Measurements from ENCODE around the gene ATP10A. TPM values are rescaled to one million over a fixed set of nuclear protein-coding genes. Genes with fewer than 3 reads are reported as not detected.

ATP10A gene
- polyA plus RNA-seq, 1 of the 3 experiments (the other 2 are of a cell fraction), result not detected

- POLR2A ChIA-PET, result no interaction called here
- Histone ChIP-seq H3K27me3 (ENCODE audit: insufficient read depth) (no peaks in the 10 kb centered on the region), H4K20me1 (ENCODE audit: insufficient read depth) (no peaks in the 10 kb centered on the region), H3K4me3 (ENCODE audit: low read depth in 2 of 2, low read length in 1 of 2) (no peak overlapping the region), H3K4me2 (no peak overlapping the region), H2AFZ (ENCODE audit: low read depth) (no peak overlapping the region), H3K9ac (no peak overlapping the region), H3K4me1 (ENCODE audit: control insufficient read depth in 1 of 2, insufficient read depth in 2 of 2, low read depth in 1 of 2, low read length in 1 of 2) (no peaks in the 10 kb centered on the region), H3K9me3 (no peaks in the 10 kb centered on the region), H3K27ac (ENCODE audit: low read depth in 2 of 2, low read length in 1 of 2) (no peak overlapping the region), H3K36me3 (replicated peaks in 1 of 2; ENCODE audit: control insufficient read depth in 1 of 2, insufficient read depth in 2 of 2, low read length in 1 of 2) (no peaks in the 10 kb centered on the region), H3K9me2 (no peaks in the 10 kb centered on the region), H3K79me2 (ENCODE audit: insufficient read depth) (no peaks in the 10 kb centered on the region), H3F3A (replicated peaks; ENCODE audit: insufficient read depth) (no peaks in the 10 kb centered on the region)
- CTCF ChIA-PET, result no interaction called here
- no peak for DNase-seq
- WGBS (ENCODE audit: low lambda C conversion rate), result 73% methylated on average over 5 of the region's 6 CpGs
- TF ChIP-seq NFIC (IDR thresholded peaks at IDR 0.05; ENCODE audit: borderline replicate concordance) (no peak), REST (IDR thresholded peaks at IDR 0.05; ENCODE audit: low read depth, low read length) (no peak), MEF2A (IDR thresholded peaks at IDR 0.05; ENCODE audit: borderline replicate concordance, low read depth) (no peak), FOSL2 (IDR thresholded peaks at IDR 0.05; ENCODE audit: borderline replicate concordance, low read depth) (no peak), SMC3 (IDR thresholded peaks at IDR 0.05; ENCODE audit: low read depth, low read length) (no peak), FOXJ3 (CRISPR knock-in tag; IDR thresholded peaks at IDR 0.05) (no peak)
Observed at GRCh38 chr15:25773248-25773647, 89.9 kb downstream of the ATP10A start.

GRCh38 chr15:25772500-25772899 is 90.6 kb downstream of the ATP10A start:
- no peak overlapping the region for H3K4me3 ChIP-seq (ENCODE audit: low read depth in 2 of 2, low read length in 1 of 2)
- no peaks in the 10 kb centered on the region for H3K4me1 ChIP-seq (ENCODE audit: control insufficient read depth in 1 of 2, insufficient read depth in 2 of 2, low read depth in 1 of 2, low read length in 1 of 2)
- DNase-seq, result no peak
- H4K20me1 ChIP-seq (ENCODE audit: insufficient read depth), result no peaks in the 10 kb centered on the region
- H3K9me2 ChIP-seq, result no peaks in the 10 kb centered on the region
- no peaks in the 10 kb centered on the region for H3F3A ChIP-seq (replicated peaks; ENCODE audit: insufficient read depth)
- H3K4me2 ChIP-seq, result no peak overlapping the region
- no peaks in the 10 kb centered on the region for H3K9me3 ChIP-seq
- POLR2A ChIA-PET, result no interaction called here
- no peak overlapping the region for H2AFZ ChIP-seq (ENCODE audit: low read depth)
- H3K27ac ChIP-seq (ENCODE audit: low read depth in 2 of 2, low read length in 1 of 2), result no peak overlapping the region
- H3K36me3 ChIP-seq (replicated peaks in 1 of 2; ENCODE audit: control insufficient read depth in 1 of 2, insufficient read depth in 2 of 2, low read length in 1 of 2), result no peaks in the 10 kb centered on the region
- H3K9ac ChIP-seq, result no peak overlapping the region
- no peaks in the 10 kb centered on the region for H3K79me2 ChIP-seq (ENCODE audit: insufficient read depth)
- H3K27me3 ChIP-seq (ENCODE audit: insufficient read depth), result no peaks in the 10 kb centered on the region
- CTCF ChIA-PET, result interaction anchor here (0.7 kb wide), 1 partner anchor 63 kb away, joined by 3 read pairs; no protein-coding TSS in a partner anchor
- 47% methylated on average over 5 of the region's 8 CpGs for WGBS (ENCODE audit: low lambda C conversion rate)
- TF ChIP-seq PBX3 (IDR thresholded peaks at IDR 0.05), result no peak
- no peak for TF ChIP-seq FOSL2 (IDR thresholded peaks at IDR 0.05; ENCODE audit: borderline replicate concordance, low read depth)
- TF ChIP-seq CHD2 (IDR thresholded peaks at IDR 0.05; ENCODE audit: low read length, partially characterized antibody), result no peak
- no peak for TF ChIP-seq USF2 (IDR thresholded peaks at IDR 0.05; ENCODE audit: borderline replicate concordance, low read depth, low read length)
- TF ChIP-seq ELF1 (IDR thresholded peaks at IDR 0.05), result no peak
- no peak for TF ChIP-seq FOXM1 (IDR thresholded peaks at IDR 0.05; ENCODE audit: low read depth)
- no peak for TF ChIP-seq MEF2A (IDR thresholded peaks at IDR 0.05; ENCODE audit: borderline replicate concordance, low read depth)
- TF ChIP-seq NFIC (IDR thresholded peaks at IDR 0.05; ENCODE audit: borderline replicate concordance), result no peak
- TF ChIP-seq RCOR1 (IDR thresholded peaks at IDR 0.05; ENCODE audit: low read length), result no peak
- TF ChIP-seq TAF1 (IDR thresholded peaks at IDR 0.05; ENCODE audit: borderline replicate concordance, low read depth, low read length), result no peak
- no peak for TF ChIP-seq JUND (IDR thresholded peaks at IDR 0.05)
- no peak for TF ChIP-seq USF1 (IDR thresholded peaks at IDR 0.05; ENCODE audit: borderline replicate concordance, low read depth)
- no peak for TF ChIP-seq SMC3 (IDR thresholded peaks at IDR 0.05; ENCODE audit: low read depth, low read length)
- TF ChIP-seq ZBTB33 (IDR thresholded peaks at IDR 0.05; ENCODE audit: borderline replicate concordance, low read depth), result no peak
- no peak for TF ChIP-seq YY1 (IDR thresholded peaks at IDR 0.05; ENCODE audit: low read depth)
- TF ChIP-seq CTCF (IDR thresholded peaks at IDR 0.05), result no peak
